ENCODE results near the gene CDH23.

Gene CDH23

GRCh38 chr10:71643904-71644303, 247.2 kb downstream of the CDH23 start:
- no peaks in the 10 kb centered on the region for H3K36me3 ChIP-seq (ENCODE audit: insufficient read depth)
- no peak overlapping the region for H2AFZ ChIP-seq (ENCODE audit: low read depth)
- no peaks in the 10 kb centered on the region for H3K79me2 ChIP-seq (ENCODE audit: insufficient read depth, low read depth)
- H3K4me2 ChIP-seq = no peak overlapping the region
- TF ChIP-seq, protein P1, sequence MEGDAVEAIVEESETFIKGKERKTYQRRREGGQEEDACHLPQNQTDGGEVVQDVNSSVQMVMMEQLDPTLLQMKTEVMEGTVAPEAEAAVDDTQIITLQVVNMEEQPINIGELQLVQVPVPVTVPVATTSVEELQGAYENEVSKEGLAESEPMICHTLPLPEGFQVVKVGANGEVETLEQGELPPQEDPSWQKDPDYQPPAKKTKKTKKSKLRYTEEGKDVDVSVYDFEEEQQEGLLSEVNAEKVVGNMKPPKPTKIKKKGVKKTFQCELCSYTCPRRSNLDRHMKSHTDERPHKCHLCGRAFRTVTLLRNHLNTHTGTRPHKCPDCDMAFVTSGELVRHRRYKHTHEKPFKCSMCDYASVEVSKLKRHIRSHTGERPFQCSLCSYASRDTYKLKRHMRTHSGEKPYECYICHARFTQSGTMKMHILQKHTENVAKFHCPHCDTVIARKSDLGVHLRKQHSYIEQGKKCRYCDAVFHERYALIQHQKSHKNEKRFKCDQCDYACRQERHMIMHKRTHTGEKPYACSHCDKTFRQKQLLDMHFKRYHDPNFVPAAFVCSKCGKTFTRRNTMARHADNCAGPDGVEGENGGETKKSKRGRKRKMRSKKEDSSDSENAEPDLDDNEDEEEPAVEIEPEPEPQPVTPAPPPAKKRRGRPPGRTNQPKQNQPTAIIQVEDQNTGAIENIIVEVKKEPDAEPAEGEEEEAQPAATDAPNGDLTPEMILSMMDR (conservative IDR thresholded peaks at IDR 0.05; ENCODE audit: low read depth, low read length) = no peak
- H3K4me1 ChIP-seq (ENCODE audit: low read depth, poor library complexity, severe bottlenecking) = no peaks in the 10 kb centered on the region
- no peak overlapping the region for H3K4me3 ChIP-seq (IDR thresholded peaks at IDR 0.05; ENCODE audit: insufficient read depth, low read depth, low read length)
- no peak overlapping the region for H3K27ac ChIP-seq
- H3K27me3 ChIP-seq (ENCODE audit: insufficient read depth, low read depth) = peaks cover 91% of the 10 kb centered on the region
- no peak overlapping the region for H3K9ac ChIP-seq
- no peaks in the 10 kb centered on the region for H4K20me1 ChIP-seq (ENCODE audit: insufficient read depth)

- H3K79me2 ChIP-seq (ENCODE audit: insufficient read depth, low read depth) = no peaks in the 10 kb centered on the region
- H3K4me3 ChIP-seq (IDR thresholded peaks at IDR 0.05; ENCODE audit: insufficient read depth, low read depth, low read length) = no peak overlapping the region
- no peaks in the 10 kb centered on the region for H3K4me1 ChIP-seq (ENCODE audit: low read depth, poor library complexity, severe bottlenecking)
- no peak overlapping the region for H3K27ac ChIP-seq
- peaks cover 90% of the 10 kb centered on the region for H3K27me3 ChIP-seq (ENCODE audit: insufficient read depth, low read depth)
- H3K4me2 ChIP-seq = no peak overlapping the region
- H4K20me1 ChIP-seq (ENCODE audit: insufficient read depth) = no peaks in the 10 kb centered on the region
- no peak overlapping the region for H2AFZ ChIP-seq (ENCODE audit: low read depth)
- no peaks in the 10 kb centered on the region for H3K36me3 ChIP-seq (ENCODE audit: insufficient read depth)
- no peak overlapping the region for H3K9ac ChIP-seq
- TF ChIP-seq, protein P1 (conservative IDR thresholded peaks at IDR 0.05; ENCODE audit: low read depth, low read length) = no peak
These were observed 247.8 kb downstream of the CDH23 start for GRCh38 chr10:71644307-71645180.

DNA sequence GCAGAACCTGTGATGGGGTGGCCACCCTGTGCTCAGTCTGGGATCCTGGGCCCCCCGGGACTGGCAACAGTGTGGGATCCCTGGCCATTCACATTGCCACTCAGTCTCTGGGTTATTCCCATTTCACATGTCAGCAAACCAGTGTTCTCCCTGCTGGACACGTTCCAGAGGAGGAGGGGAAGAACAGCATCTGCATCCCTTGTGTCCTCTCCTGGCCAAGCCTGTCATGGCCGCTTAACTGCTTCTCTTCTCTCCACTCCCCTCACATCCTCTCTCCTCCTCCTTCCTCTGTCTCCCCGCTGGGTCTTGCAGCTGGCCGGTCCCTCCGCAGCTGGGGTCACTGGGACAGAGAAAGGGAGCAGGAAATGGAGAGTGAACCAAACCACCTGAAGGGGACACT, 248.5 kb downstream of the CDH23 start:
- no peak overlapping the region for H3K9ac ChIP-seq
- H3K79me2 ChIP-seq (ENCODE audit: insufficient read depth, low read depth) = no peaks in the 10 kb centered on the region
- H3K4me3 ChIP-seq (IDR thresholded peaks at IDR 0.05; ENCODE audit: insufficient read depth, low read depth, low read length) = no peak overlapping the region
- H3K27me3 ChIP-seq (ENCODE audit: insufficient read depth, low read depth) = peaks cover 90% of the 10 kb centered on the region
- H3K4me1 ChIP-seq (ENCODE audit: low read depth, poor library complexity, severe bottlenecking) = no peaks in the 10 kb centered on the region
- H2AFZ ChIP-seq (ENCODE audit: low read depth) = no peak overlapping the region
- H3K36me3 ChIP-seq (ENCODE audit: insufficient read depth) = no peaks in the 10 kb centered on the region
- H3K4me2 ChIP-seq = no peak overlapping the region
- H3K27ac ChIP-seq = no peak overlapping the region
- TF ChIP-seq, protein P1 (conservative IDR thresholded peaks at IDR 0.05; ENCODE audit: low read depth, low read length) = no peak
- H4K20me1 ChIP-seq (ENCODE audit: insufficient read depth) = no peaks in the 10 kb centered on the region

DNA sequence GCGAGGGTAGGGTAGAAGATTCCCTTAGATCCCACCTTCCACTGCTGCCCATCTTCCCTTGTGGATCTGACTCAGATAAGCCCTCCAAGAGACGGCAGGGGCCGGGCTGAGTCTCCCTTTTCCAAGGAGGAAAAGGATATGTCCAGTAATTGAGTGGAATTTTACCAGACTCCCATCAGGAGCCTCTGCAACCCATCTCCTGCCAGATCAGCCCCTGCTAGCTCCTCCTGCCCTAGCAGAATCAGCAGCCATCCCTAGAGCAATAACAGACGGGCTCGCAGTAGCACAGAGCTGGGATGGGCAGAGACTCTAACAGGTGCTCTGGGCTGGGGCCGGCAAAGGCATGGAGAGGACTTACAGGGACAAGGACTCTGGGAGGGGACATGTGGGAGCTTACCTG, 249.3 kb downstream of the CDH23 start:
- Histone ChIP-seq H3K9ac (no peak overlapping the region), H2AFZ (ENCODE audit: low read depth) (no peak overlapping the region), H3K27ac (no peak overlapping the region), H3K4me2 (no peak overlapping the region), H3K4me3 (IDR thresholded peaks at IDR 0.05; ENCODE audit: insufficient read depth, low read depth, low read length) (no peak overlapping the region), H3K4me1 (ENCODE audit: low read depth, poor library complexity, severe bottlenecking) (no peaks in the 10 kb centered on the region), H3K27me3 (ENCODE audit: insufficient read depth, low read depth) (peaks cover 87% of the 10 kb centered on the region; the same call in 1 of the 2 replicates), H4K20me1 (ENCODE audit: insufficient read depth) (no peaks in the 10 kb centered on the region), H3K36me3 (ENCODE audit: insufficient read depth) (no peaks in the 10 kb centered on the region), H3K79me2 (ENCODE audit: insufficient read depth, low read depth) (no peaks in the 10 kb centered on the region)
- TF ChIP-seq, protein P1 (conservative IDR thresholded peaks at IDR 0.05; ENCODE audit: low read depth, low read length) = no peak
